Spleen (tissue), 11 donors: ENCODE data around the gene MYO5B. TPM values are rescaled to one million over a fixed set of nuclear protein-coding genes. Genes with fewer than 3 reads are reported as not detected.

Experiments
- DNase-seq: peaks from one replicate; pipeline ENCODE4 v3.0.0-alpha.2; 2020
- H3K27ac ChIP-seq, 8 donors: fragments of 200-600 bp; sonication (generic) in 7 of 8; 1 replicate in 4 of 8; 2 replicates in 4 of 8; pipeline versions ENCODE4 v1.5.0 to v1.8.0; 2016 to 2021; ENCODE audit warnings: inconsistent platforms in 4 of 8, mild to moderate bottlenecking in 4 of 8, moderate library complexity in 1 of 8
- H3K27me3 ChIP-seq, 7 donors: fragments of 200-600 bp; sonication (generic) in 6 of 7; replicated peaks in 1 of 7; 1 replicate in 4 of 7; 2 replicates in 3 of 7; pipeline versions ENCODE4 v1.5.0 to v1.8.0; 2016 to 2021; ENCODE audit warnings: inconsistent platforms in 3 of 7, mild to moderate bottlenecking in 1 of 7
- H3K36me3 ChIP-seq, 6 donors: fragments of 200-600 bp; sonication (generic) in 5 of 6; 1 replicate in 4 of 6; 2 replicates in 2 of 6; pipeline versions ENCODE4 v1.5.0 to v1.8.0; 2016 to 2021; ENCODE audit warnings: inconsistent platforms in 2 of 6
- H3K4me1 ChIP-seq, 6 donors: fragments of 200-600 bp; sonication (generic) in 5 of 6; 1 replicate in 3 of 6; 2 replicates in 3 of 6; pipeline versions ENCODE4 v1.5.0 to v1.8.0; 2016 to 2021; ENCODE audit warnings: inconsistent platforms in 3 of 6
- H3K4me3 ChIP-seq, 8 donors: fragments of 200-600 bp; sonication (generic) in 7 of 8; 1 replicate in 4 of 8; 2 replicates in 4 of 8; pipeline versions ENCODE4 v1.5.0 to v1.8.0; 2016 to 2021; ENCODE audit warnings: inconsistent platforms in 4 of 8, mild to moderate bottlenecking in 4 of 8, moderate library complexity in 2 of 8
- H3K9me3 ChIP-seq, 8 donors: fragments of 200-600 bp; sonication (generic) in 7 of 8; 1 replicate in 4 of 8; 2 replicates in 4 of 8; pipeline versions ENCODE4 v1.5.0 to v1.8.0; 2016 to 2021; ENCODE audit warnings: inconsistent platforms in 4 of 8
- CTCF ChIP-seq, 11 experiments: fragments of 200-600 bp in 7 of 11; fragments of 450-650 bp in 4 of 11; sonication (generic) in 4 of 11; IDR thresholded peaks in 8 of 11; conservative IDR thresholded peaks in 3 of 11; 1 replicate in 7 of 11; 2 replicates in 4 of 11; pipeline versions ENCODE4 v1.4.0 to v1.8.0; 2016 to 2021; ENCODE audit warnings: antibody characterized with exemption in 11 of 11, inconsistent platforms in 4 of 11, mild to moderate bottlenecking in 1 of 11
- POLR2A ChIP-seq, 3 donors: fragments of 450-650 bp; IDR thresholded peaks; one replicate each; pipeline ENCODE4 v1.5.1; 2017; ENCODE audit warnings: antibody characterized with exemption in 3 of 3, mild to moderate bottlenecking in 1 of 3
- POLR2AphosphoS5 ChIP-seq, 3 donors: sonication (generic); formaldehyde crosslinking; IDR thresholded peaks; one replicate each; pipeline ENCODE4 v1.5.1; 2017; ENCODE audit warnings: antibody characterized with exemption in 3 of 3
- WGBS, 5 donors: extraction: QIAGEN DNeasy Blood & Tissue Kit in 3 of 5; methylation state at CpG; one replicate each; pipeline versions ENCODE4 v1.1.5 to v1.1.7; 2013 to 2018; 5-methylcytosine and 5-hydroxymethylcytosine counted together
- intact Hi-C: fragments of 100-400 bp; cut with DNase I; formaldehyde crosslinking; loops from one replicate; pipeline ENCODE4 v1.15.0; 2023; ENCODE audit warnings: low total_unique reads
- polyA plus RNA-seq, 3 donors: library from polyadenylated mRNA; stranded (reverse); fragments of 200-250 nt; gene quantifications; one replicate each; pipeline ENCODE4 v1.2.1, GENCODE V29; 2013
- total RNA-seq, 7 donors: library from RNA; depleted of rRNA in 3 of 7; stranded (reverse); fragments of >200 nt in 3 of 7; fragmentation: NEBNext Ultra II Directional in 4 of 7; extraction: Animal tissue kit (Norgen Biotek cat#: 25700) in 4 of 7; gene quantifications; one replicate each; pipeline versions ENCODE4 v1.1.0 to v1.2.1, GENCODE V29; 2016 to 2021
- donor health status: healthy with polysubstance abuse.
- donor health status: DM: no; HTN: no; CAD: no; lungs with moderate emphysema.
- donor health status: DM: no; HTN: no; CAD: no.
- donor health status: Bipolar disorder and iron deficiency.
- donor health status: healthy.
- donor health status: DM: no; HTN: no; CAD: no.
- donor health status: DM: yes; HTN: yes; CAD: no.

MYO5B gene
- total and polyA plus RNA-seq, 10 donors = 0.74 to 6.0 (median 2.4) TPM

DNA sequence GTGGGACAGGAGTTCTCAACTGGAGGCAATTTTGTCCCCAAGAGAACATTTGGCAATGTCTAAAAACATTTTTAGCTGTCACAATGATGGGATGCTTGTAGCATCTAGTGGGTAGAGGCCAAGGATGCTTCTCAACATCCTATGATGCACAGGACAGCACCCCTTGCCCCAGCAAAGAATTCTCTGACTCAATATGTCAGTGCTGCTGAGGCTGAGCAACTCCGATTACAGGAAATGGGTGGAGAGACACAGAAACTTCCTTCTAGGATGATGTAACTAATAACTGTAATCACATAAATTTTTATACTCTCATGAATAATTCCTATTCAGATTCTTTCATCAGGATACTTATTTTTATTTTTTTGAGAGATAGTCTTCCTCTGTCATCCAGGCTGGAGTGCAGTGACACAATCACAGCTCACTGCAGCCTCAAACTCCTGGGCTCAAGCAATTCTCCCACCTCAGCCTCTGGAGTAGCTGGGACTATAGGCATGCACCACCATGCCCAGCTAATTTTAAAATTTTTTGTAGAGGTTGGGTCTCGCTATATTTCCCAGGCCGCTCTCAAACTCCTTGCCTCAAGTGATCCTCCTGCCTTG lies 261.3 kb downstream of the MYO5B start:
- intact Hi-C loops = no loop called here
- WGBS, 5 donors = 64 to 73% (median 70%) methylated on average over 3 of the region's 3 CpGs

GRCh38 chr18:49931760-49932159 lies 263.2 kb downstream of the MYO5B start:
- no peaks in the 10 kb centered on the region for H3K9me3 ChIP-seq
- WGBS, 5 donors = 82 to 92% (median 91%) methylated on average over 3 to 4 of the region's 4 CpGs
- peaks cover 0 to 10% (median 0%) of the 10 kb centered on the region in 7 donors for H3K27me3 ChIP-seq
- peaks cover 0 to 13% (median 2%) of the 10 kb centered on the region in 6 donors for H3K4me1 ChIP-seq
- intact Hi-C loops = no loop called here
- peaks cover 0 to 7% (median 0%) of the 10 kb centered on the region in 6 donors for H3K36me3 ChIP-seq
- no peak for TF ChIP-seq CTCF (IDR thresholded peaks at IDR 0.05 in 8 of 11, conservative IDR thresholded peaks at IDR 0.05 in 3 of 11)
- no peak for TF ChIP-seq POLR2AphosphoS5 (IDR thresholded peaks at IDR 0.05)
- TF ChIP-seq POLR2A (IDR thresholded peaks at IDR 0.05) = no peak
- H3K4me3 ChIP-seq = no peak overlapping the region
- H3K27ac ChIP-seq = no peak overlapping the region
- DNase-seq = no peak

More for the DNA sequence above, 261.3 kb downstream of the MYO5B start:
- Histone ChIP-seq H3K9me3 (no peaks in the 10 kb centered on the region), H3K4me1 (peaks cover 0 to 13% (median 2%) of the 10 kb centered on the region in 6 donors), H3K36me3 (peaks cover 0 to 7% (median 0%) of the 10 kb centered on the region in 6 donors), H3K27ac (no peak overlapping the region), H3K27me3 (peaks cover 0 to 10% (median 0%) of the 10 kb centered on the region in 7 donors), H3K4me3 (no peak overlapping the region)
- no peak for DNase-seq
- TF ChIP-seq POLR2A (IDR thresholded peaks at IDR 0.05) = no peak
- TF ChIP-seq CTCF (IDR thresholded peaks at IDR 0.05 in 8 of 11, conservative IDR thresholded peaks at IDR 0.05 in 3 of 11) = no peak
- TF ChIP-seq POLR2AphosphoS5 (IDR thresholded peaks at IDR 0.05) = no peak

DNA sequence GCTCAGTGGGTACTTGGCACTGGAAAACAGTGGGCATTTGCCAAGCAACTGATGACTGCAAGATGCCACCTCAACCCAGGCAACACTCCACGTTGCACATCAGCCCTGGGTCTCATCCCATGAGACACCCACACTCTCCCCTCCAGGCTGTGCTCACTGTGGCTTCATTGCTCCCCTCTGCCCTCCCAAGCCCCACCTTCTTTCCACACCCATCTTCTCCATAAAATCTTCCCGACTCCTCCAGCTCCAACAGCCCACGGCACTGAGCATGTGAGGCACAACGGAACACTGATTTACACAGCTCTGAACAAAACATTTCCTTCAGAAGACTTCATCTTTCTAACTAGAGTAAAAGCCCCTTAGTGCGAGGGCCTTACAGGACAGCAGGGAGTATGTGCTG lies 263.8 kb downstream of the MYO5B start:
- H3K4me1 ChIP-seq = peaks cover 0 to 13% (median 2%) of the 10 kb centered on the region in 6 donors
- H3K9me3 ChIP-seq = no peaks in the 10 kb centered on the region
- intact Hi-C loops = no loop called here
- no peak overlapping the region for H3K4me3 ChIP-seq
- H3K36me3 ChIP-seq = peaks cover 0 to 6% (median 0%) of the 10 kb centered on the region in 6 donors
- WGBS, 5 donors = 69 to 77% (median 72%) methylated on average over 5 of the region's 5 CpGs
- DNase-seq = no peak
- no peak overlapping the region for H3K27ac ChIP-seq
- H3K27me3 ChIP-seq = peaks cover 0 to 13% (median 0%) of the 10 kb centered on the region in 7 donors
- no peak for TF ChIP-seq POLR2A (IDR thresholded peaks at IDR 0.05)
- no peak for TF ChIP-seq POLR2AphosphoS5 (IDR thresholded peaks at IDR 0.05)
- TF ChIP-seq CTCF (IDR thresholded peaks at IDR 0.05 in 8 of 11, conservative IDR thresholded peaks at IDR 0.05 in 3 of 11) = no peak

DNA sequence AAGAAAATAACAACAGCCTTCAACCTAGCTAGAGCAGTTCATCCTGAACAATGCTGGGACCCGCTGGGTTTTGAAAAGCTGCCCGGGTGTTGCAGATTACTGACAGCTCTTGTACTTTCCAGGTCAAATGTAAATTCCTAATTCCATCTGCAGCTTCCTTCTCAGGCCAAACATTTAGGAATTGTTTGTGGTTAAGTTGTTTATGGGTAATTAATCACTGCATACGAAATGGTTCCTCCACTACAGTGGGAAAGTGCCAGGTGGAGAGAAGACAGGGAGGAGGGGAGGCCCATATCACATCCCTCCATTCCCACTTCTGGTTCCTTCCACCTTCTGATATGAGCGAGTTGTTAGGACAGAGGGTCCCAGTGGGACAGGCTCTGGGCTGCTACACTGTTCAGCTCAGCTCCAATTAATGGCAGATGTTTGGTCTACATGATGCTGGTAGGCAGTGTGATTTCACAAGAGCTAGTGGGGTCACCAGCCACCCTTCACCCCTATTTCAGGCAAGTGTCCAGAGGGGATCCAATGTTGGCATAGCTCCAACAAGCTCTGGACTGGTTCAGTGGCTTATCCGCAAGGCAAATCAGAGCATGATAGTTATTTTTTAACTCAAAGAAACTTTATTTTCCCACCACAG lies 268.7 kb downstream of the MYO5B start:
- Histone ChIP-seq H3K4me1 (no peaks in the 10 kb centered on the region), H3K27ac (no peak overlapping the region), H3K9me3 (peaks cover 0 to 7% (median 0%) of the 10 kb centered on the region in 8 donors), H3K4me3 (no peak overlapping the region), H3K36me3 (no peaks in the 10 kb centered on the region), H3K27me3 (peaks cover 0 to 19% (median 3%) of the 10 kb centered on the region in 7 donors)
- no peak for DNase-seq
- intact Hi-C loops = no loop called here
- no peak for TF ChIP-seq POLR2AphosphoS5 (IDR thresholded peaks at IDR 0.05)
- TF ChIP-seq POLR2A (IDR thresholded peaks at IDR 0.05) = no peak
- TF ChIP-seq CTCF (IDR thresholded peaks at IDR 0.05 in 8 of 11, conservative IDR thresholded peaks at IDR 0.05 in 3 of 11) = no peak
- 60 to 74% (median 68%) methylated on average over 5 of the region's 5 CpGs for WGBS, 5 donors
